Neural progenitor cell (in vitro differentiated cells): Measurements from ENCODE around the gene SARDH. TPM values are rescaled to one million over a fixed set of nuclear protein-coding genes. Genes with fewer than 3 reads are reported as not detected.
A peak's percentile ranks its signal among the peaks of the same experiment; 100 is the strongest.

Source experiments
- DNase-seq: peaks from one replicate; pipeline ENCODE4 v3.0.0-alpha.2; 2016; ENCODE audit warnings: low spot score
- H2AFZ ChIP-seq: fragments of 200-600 bp; sonication (generic); replicated peaks from 2 replicates; pipeline ENCODE4 v1.6.1; 2016; ENCODE audit warnings: antibody characterized with exemption
- H3F3A ChIP-seq: fragments of 200-600 bp; sonication (generic); 2 replicates; pipeline ENCODE4 v1.6.1; 2016; ENCODE audit warnings: antibody characterized with exemption, low read depth
- H3K27ac ChIP-seq: fragments of 200-600 bp; sonication (generic); 2 replicates; pipeline ENCODE4 v1.5.1; 2016; ENCODE audit warnings: mild to moderate bottlenecking
- H3K27me3 ChIP-seq: fragments of 200-600 bp; sonication (generic); 2 replicates; pipeline ENCODE4 v1.6.1; 2016; ENCODE audit warnings: mild to moderate bottlenecking, moderate library complexity
- H3K36me3 ChIP-seq: fragments of 200-600 bp; sonication (generic); 2 replicates; pipeline ENCODE4 v1.5.1; 2016
- H3K4me1 ChIP-seq: fragments of 200-600 bp; sonication (generic); 2 replicates; pipeline ENCODE4 v1.6.1; 2016; ENCODE audit warnings: mixed run types
- H3K4me2 ChIP-seq: fragments of 200-600 bp; sonication (generic); 2 replicates; pipeline ENCODE4 v1.6.1; 2016
- H3K4me3 ChIP-seq: fragments of 200-600 bp; sonication (generic); 2 replicates; pipeline ENCODE4 v1.5.1; 2016
- H3K79me2 ChIP-seq: fragments of 200-600 bp; sonication (generic); 2 replicates; pipeline ENCODE4 v1.6.1; 2016; ENCODE audit warnings: low read depth
- H3K9ac ChIP-seq: fragments of 200-600 bp; sonication (generic); 2 replicates; pipeline ENCODE4 v1.6.1; 2016
- H3K9me3 ChIP-seq: fragments of 200-600 bp; sonication (generic); 2 replicates; pipeline ENCODE4 v1.5.1; 2016; ENCODE audit warnings: low read depth
- H4K20me1 ChIP-seq: fragments of 200-600 bp; sonication (generic); 2 replicates; pipeline ENCODE4 v1.6.1; 2016; ENCODE audit warnings: low read depth
- H3K27ac Mint-ChIP-seq: 3 replicates; pipeline ENCODE4 v1.8.0; 2021; ENCODE audit warnings: mixed read lengths
- H3K27me3 Mint-ChIP-seq: 2 replicates; pipeline ENCODE4 v1.8.0; 2022; ENCODE audit warnings: low read depth, mild to moderate bottlenecking, inconsistent platforms, moderate library complexity, mixed read lengths; ENCODE audit not compliant: insufficient read depth
- H3K36me3 Mint-ChIP-seq: 3 replicates; pipeline ENCODE4 v1.8.0; 2021; ENCODE audit warnings: mixed read lengths
- H3K4me1 Mint-ChIP-seq: 3 replicates; pipeline ENCODE4 v1.8.0; 2021; ENCODE audit warnings: mixed read lengths
- H3K4me3 Mint-ChIP-seq: 3 replicates; pipeline ENCODE4 v1.8.0; 2021; ENCODE audit warnings: mild to moderate bottlenecking, moderate library complexity, mixed read lengths
- H3K9me3 Mint-ChIP-seq: 3 replicates; pipeline ENCODE4 v1.8.0; 2020; ENCODE audit warnings: mixed read lengths
- CTCF ChIP-seq: fragments of 200-600 bp; sonication (generic); IDR thresholded peaks from 2 replicates; pipeline ENCODE4 v1.5.1; 2017; ENCODE audit warnings: antibody characterized with exemption, mild to moderate bottlenecking
- EZH2 ChIP-seq: fragments of 200-600 bp; sonication (generic); IDR thresholded peaks from 2 replicates; pipeline ENCODE4 v1.6.1; 2017; ENCODE audit warnings: antibody characterized with exemption, mild to moderate bottlenecking, moderate library complexity
- EZH2phosphoT487 ChIP-seq: fragments of 200-600 bp; sonication (generic); IDR thresholded peaks from 2 replicates; pipeline ENCODE4 v1.6.1; 2017; ENCODE audit warnings: antibody characterized with exemption
- total RNA-seq: library from RNA; depleted of rRNA; stranded (reverse); fragments of >200 nt; gene quantifications from 2 replicates; pipeline ENCODE4 v1.2.3, GENCODE V29; 2015; ENCODE audit warnings: low replicate concordance

The SARDH gene
- total RNA-seq, 1 donor from 2014 or later = 3.9 TPM

- peaks cover 27% of the 10 kb centered on the region for H3K27me3 Mint-ChIP-seq
These were observed 82.5 kb downstream of the SARDH start for GRCh38 chr9:133655701-133656100.

GRCh38 chr9:133654736-133655657, 83.2 kb downstream of the SARDH start:
- DNase-seq = no peak
- Histone ChIP-seq H4K20me1 (no peaks in the 10 kb centered on the region), H3K36me3 (no peaks in the 10 kb centered on the region), H2AFZ (no peak overlapping the region), H3K27me3 (peaks cover 54% of the 10 kb centered on the region), H3K9ac (no peak overlapping the region), H3K4me3 (no peak overlapping the region), H3K4me2 (no peak overlapping the region), H3K27ac (no peak overlapping the region), H3F3A (peaks cover 8% of the 10 kb centered on the region), H3K9me3 (no peaks in the 10 kb centered on the region), H3K4me1 (peaks cover 17% of the 10 kb centered on the region), H3K79me2 (no peaks in the 10 kb centered on the region)
- TF ChIP-seq EZH2phosphoT487 (no peak), EZH2 (no peak), CTCF (no peak)
- no peaks in the 10 kb centered on the region for H3K36me3 Mint-ChIP-seq
- H3K4me3 Mint-ChIP-seq = peak overlapping the region; percentile 66
- no peaks in the 10 kb centered on the region for H3K9me3 Mint-ChIP-seq
- peaks cover 23% of the 10 kb centered on the region for H3K4me1 Mint-ChIP-seq
- no peak overlapping the region for H3K27ac Mint-ChIP-seq
- peaks cover 27% of the 10 kb centered on the region for H3K27me3 Mint-ChIP-seq

More at GRCh38 chr9:133655701-133656100, 82.5 kb downstream of the SARDH start:
- Histone ChIP-seq H2AFZ (no peak overlapping the region), H3K27ac (no peak overlapping the region), H3K4me1 (peaks cover 17% of the 10 kb centered on the region), H3K27me3 (peaks cover 61% of the 10 kb centered on the region), H3K4me2 (no peak overlapping the region), H3K36me3 (no peaks in the 10 kb centered on the region), H4K20me1 (no peaks in the 10 kb centered on the region), H3K79me2 (no peaks in the 10 kb centered on the region), H3K9me3 (no peaks in the 10 kb centered on the region), H3F3A (peaks cover 8% of the 10 kb centered on the region), H3K9ac (no peak overlapping the region), H3K4me3 (no peak overlapping the region)
- Mint-ChIP-seq H3K4me1 (peaks cover 23% of the 10 kb centered on the region), H3K36me3 (no peaks in the 10 kb centered on the region), H3K4me3 (no peak overlapping the region), H3K9me3 (no peaks in the 10 kb centered on the region), H3K27ac (no peak overlapping the region)
- no peak for TF ChIP-seq EZH2phosphoT487
- TF ChIP-seq EZH2 = no peak
- TF ChIP-seq CTCF = no peak
- no peak for DNase-seq

- Histone ChIP-seq H3K9me3 (no peaks in the 10 kb centered on the region), H3K79me2 (no peaks in the 10 kb centered on the region), H3K9ac (no peak overlapping the region), H3K36me3 (no peaks in the 10 kb centered on the region), H4K20me1 (no peaks in the 10 kb centered on the region), H3F3A (peaks cover 8% of the 10 kb centered on the region), H2AFZ (no peak overlapping the region), H3K4me2 (no peak overlapping the region), H3K27ac (no peak overlapping the region), H3K4me3 (no peak overlapping the region), H3K4me1 (peaks cover 10% of the 10 kb centered on the region), H3K27me3 (peaks cover 40% of the 10 kb centered on the region)
- Mint-ChIP-seq H3K4me3 (no peak overlapping the region), H3K36me3 (no peaks in the 10 kb centered on the region), H3K27ac (peak overlapping the region; percentile 69), H3K4me1 (peaks cover 16% of the 10 kb centered on the region), H3K9me3 (no peaks in the 10 kb centered on the region), H3K27me3 (peaks cover 23% of the 10 kb centered on the region)
- DNase-seq = no peak
- TF ChIP-seq EZH2 = no peak
These were observed 84.5 kb downstream of the SARDH start for GRCh38 chr9:133653638-133654037.

- Histone ChIP-seq H3K4me3 (no peak overlapping the region), H3K4me1 (peaks cover 8% of the 10 kb centered on the region), H3K79me2 (no peaks in the 10 kb centered on the region), H4K20me1 (no peaks in the 10 kb centered on the region), H3K9ac (no peak overlapping the region), H3K27me3 (peaks cover 8% of the 10 kb centered on the region), H3K9me3 (no peaks in the 10 kb centered on the region), H2AFZ (no peak overlapping the region), H3K27ac (no peak overlapping the region), H3K36me3 (no peaks in the 10 kb centered on the region), H3F3A (no peaks in the 10 kb centered on the region), H3K4me2 (no peak overlapping the region)
- peaks cover 8% of the 10 kb centered on the region for H3K4me1 Mint-ChIP-seq
- H3K27me3 Mint-ChIP-seq = peaks cover 7% of the 10 kb centered on the region
- TF ChIP-seq EZH2 (no peak), EZH2phosphoT487 (no peak), CTCF (no peak)
- no peak overlapping the region for H3K27ac Mint-ChIP-seq
- no peaks in the 10 kb centered on the region for H3K9me3 Mint-ChIP-seq
- no peaks in the 10 kb centered on the region for H3K36me3 Mint-ChIP-seq
- H3K4me3 Mint-ChIP-seq = no peak overlapping the region
- DNase-seq = no peak
These were observed 88.1 kb downstream of the SARDH start for GRCh38 chr9:133650026-133650425.
